ENCODE data around the gene ATP6V0A4. TPM values are rescaled to one million over a fixed set of nuclear protein-coding genes. Genes with fewer than 3 reads are reported as not detected.

Gene ATP6V0A4
- total RNA-seq, 4 donors from 2014 or later: not detected

GRCh38 chr7:138665249-138665648 is 132.7 kb downstream of the ATP6V0A4 start:
- H3K36me3 ChIP-seq: no peaks in the 10 kb centered on the region
- H3K27me3 ChIP-seq: peaks cover 0 to 20% (median 5%) of the 10 kb centered on the region in 3 donors
- H3K27ac ChIP-seq: no peak overlapping the region
- H3K9me3 ChIP-seq: no peaks in the 10 kb centered on the region
- in situ Hi-C loops (cut with MboI; ENCODE audit: low sequenced_read_pairs in 4 of 4): no loop called here
- H3K4me1 ChIP-seq: no peaks in the 10 kb centered on the region
- TF ChIP-seq POLR2A (IDR thresholded peaks at IDR 0.05) (no peak), CTCF (IDR thresholded peaks at IDR 0.05 in 4 of 5, conservative IDR thresholded peaks at IDR 0.05 in 1 of 5) (no peak)
- no peak for ATAC-seq
- DNase-seq: no peak
- no peak overlapping the region for H3K4me3 ChIP-seq
- intact Hi-C loops (cut with DNase I; ENCODE audit: low total_unique reads): no loop called here

- in situ Hi-C loops (cut with MboI; ENCODE audit: low sequenced_read_pairs in 4 of 4): no loop called here
- ATAC-seq: no peak
- Histone ChIP-seq H3K36me3 (no peaks in the 10 kb centered on the region), H3K27me3 (peaks cover 0 to 20% (median 5%) of the 10 kb centered on the region in 3 donors), H3K4me1 (no peaks in the 10 kb centered on the region), H3K4me3 (peak overlapping the region in 2 of 4 donors; percentile 19 to 28), H3K27ac (no peak overlapping the region), H3K9me3 (no peaks in the 10 kb centered on the region)
- TF ChIP-seq CTCF (IDR thresholded peaks at IDR 0.05 in 4 of 5, conservative IDR thresholded peaks at IDR 0.05 in 1 of 5): no peak
- no peak for TF ChIP-seq POLR2A (IDR thresholded peaks at IDR 0.05)
- intact Hi-C loops (cut with DNase I; ENCODE audit: low total_unique reads): no loop called here
- no peak for DNase-seq
Observed at GRCh38 chr7:138663725-138664710, 134.0 kb downstream of the ATP6V0A4 start.

- Histone ChIP-seq H3K27me3 (peaks cover 0 to 17% (median 5%) of the 10 kb centered on the region in 3 donors), H3K27ac (no peak overlapping the region), H3K9me3 (no peaks in the 10 kb centered on the region), H3K36me3 (no peaks in the 10 kb centered on the region), H3K4me1 (no peaks in the 10 kb centered on the region), H3K4me3 (no peak overlapping the region)
- ATAC-seq: no peak
- no peak for DNase-seq
- intact Hi-C loops (cut with DNase I; ENCODE audit: low total_unique reads) (no loop called here), in situ Hi-C loops (cut with MboI; ENCODE audit: low sequenced_read_pairs in 4 of 4) (no loop called here)
- no peak for TF ChIP-seq CTCF (IDR thresholded peaks at IDR 0.05 in 4 of 5, conservative IDR thresholded peaks at IDR 0.05 in 1 of 5)
- no peak for TF ChIP-seq POLR2A (IDR thresholded peaks at IDR 0.05)
Observed at GRCh38 chr7:138662991-138663320, 135.0 kb downstream of the ATP6V0A4 start.

GRCh38 chr7:138662076-138662990 is 135.7 kb downstream of the ATP6V0A4 start:
- intact Hi-C loops (cut with DNase I; ENCODE audit: low total_unique reads) (no loop called here), in situ Hi-C loops (cut with MboI; ENCODE audit: low sequenced_read_pairs in 4 of 4) (no loop called here)
- DNase-seq (no peak), ATAC-seq (no peak)
- Histone ChIP-seq H3K27me3 (peaks cover 0 to 17% (median 5%) of the 10 kb centered on the region in 3 donors), H3K36me3 (no peaks in the 10 kb centered on the region), H3K4me3 (no peak overlapping the region), H3K9me3 (no peaks in the 10 kb centered on the region), H3K27ac (no peak overlapping the region), H3K4me1 (no peaks in the 10 kb centered on the region)
- no peak for TF ChIP-seq POLR2A (IDR thresholded peaks at IDR 0.05)
- TF ChIP-seq CTCF (IDR thresholded peaks at IDR 0.05 in 4 of 5, conservative IDR thresholded peaks at IDR 0.05 in 1 of 5): no peak
